ENCODE measurements around the gene ZSWIM1.

ZSWIM1 gene

DNA sequence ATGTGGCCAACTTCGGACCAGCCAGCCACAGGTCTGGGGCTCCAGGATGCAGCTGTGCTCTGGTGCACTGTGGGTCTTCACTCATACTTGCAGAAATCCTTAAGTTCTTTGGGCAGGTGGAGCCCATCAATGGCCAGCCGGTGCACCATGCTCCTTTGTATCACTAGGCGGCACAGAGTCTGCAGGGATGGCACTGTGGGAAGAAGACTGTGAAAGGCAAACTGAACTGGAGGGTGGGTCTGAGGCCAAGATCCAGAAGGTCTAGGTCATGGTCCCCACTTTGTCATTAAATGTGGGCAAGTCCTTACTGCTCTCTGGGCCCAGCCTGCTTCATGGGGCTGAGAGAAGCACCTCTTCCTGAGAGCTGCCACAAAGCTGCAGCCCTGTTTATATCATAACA lies 7.7 kb downstream of the ZSWIM1 start:
- Histone ChIP-seq H3K4me3 (ENCODE audit: insufficient read depth, low read depth, low read length) (no peak overlapping the region), H3K27ac (ENCODE audit: insufficient read depth, low read depth, low read length, poor library complexity, severe bottlenecking) (no peak overlapping the region), H3K27me3 (ENCODE audit: control insufficient read depth, insufficient read depth, low read length, poor library complexity, severe bottlenecking) (peaks cover 14% of the 10 kb centered on the region), H3K4me1 (ENCODE audit: control insufficient read depth, insufficient read depth, low read length) (peaks cover 12% of the 10 kb centered on the region), H3K9me3 (ENCODE audit: control insufficient read depth, low read length) (no peaks in the 10 kb centered on the region), H3K36me3 (ENCODE audit: control insufficient read depth, insufficient read depth, low read length) (peaks cover 3% of the 10 kb centered on the region)
- WGBS, 2 experiments, result 94 to 95% methylated on average over 3 of the region's 3 CpGs

DNA sequence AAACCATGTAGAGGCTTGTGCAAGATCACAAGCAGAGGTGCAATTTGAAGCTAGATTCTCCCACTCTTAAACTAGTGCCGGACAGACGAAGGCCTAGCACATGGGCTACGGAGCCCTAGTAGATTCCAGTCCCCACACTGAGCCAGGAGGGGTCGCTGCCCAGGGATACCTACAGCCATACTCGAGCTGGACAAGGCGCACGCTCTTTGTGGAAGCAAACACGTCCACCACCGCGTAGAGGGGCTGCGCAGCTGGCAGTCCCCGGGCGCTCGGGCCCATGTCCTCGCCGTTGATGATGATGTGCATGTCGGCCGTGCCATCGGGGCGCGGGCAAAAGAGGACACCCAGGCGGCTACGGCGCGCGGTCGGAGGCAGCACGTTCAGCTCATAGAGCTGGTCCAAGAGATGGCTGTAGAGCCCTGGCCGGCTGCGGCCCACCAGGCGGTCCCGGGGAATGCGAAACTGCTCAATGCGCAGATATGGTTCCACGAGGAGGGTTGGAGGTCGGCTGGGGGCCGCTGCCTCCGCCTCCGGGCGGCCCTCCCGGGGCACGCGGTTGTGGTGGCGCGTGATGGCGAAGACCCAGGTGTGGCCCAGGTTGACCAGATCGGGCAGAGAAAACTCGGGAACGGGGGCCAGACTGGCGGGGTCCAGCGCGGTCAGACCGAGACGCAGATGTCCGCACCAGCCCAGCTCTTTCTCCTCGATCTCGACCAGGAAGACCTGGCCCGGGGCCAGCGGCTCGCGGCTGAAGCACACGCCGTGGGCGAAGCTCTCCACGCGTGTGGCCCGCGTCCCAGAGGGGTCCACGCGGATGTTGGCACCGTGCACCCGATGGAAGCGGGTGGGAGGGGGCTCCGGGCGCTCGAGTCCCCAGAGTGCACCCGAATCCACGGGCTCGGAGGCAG lies 9.3 kb downstream of the ZSWIM1 start:
- H3K4me3 ChIP-seq (ENCODE audit: insufficient read depth, low read depth, low read length), result peak overlapping the region; percentile 64
- 3 to 4% methylated on average over 79 of the region's 79 CpGs for whole genome bisulfite sequencing, 2 experiments
- H3K4me1 ChIP-seq (ENCODE audit: control insufficient read depth, insufficient read depth, low read length), result peaks cover 20% of the 10 kb centered on the region
- H3K27ac ChIP-seq (ENCODE audit: insufficient read depth, low read depth, low read length, poor library complexity, severe bottlenecking), result no peak overlapping the region
- H3K9me3 ChIP-seq (ENCODE audit: control insufficient read depth, low read length), result no peaks in the 10 kb centered on the region
- H3K27me3 ChIP-seq (ENCODE audit: control insufficient read depth, insufficient read depth, low read length, poor library complexity, severe bottlenecking), result peaks cover 14% of the 10 kb centered on the region
- H3K36me3 ChIP-seq (ENCODE audit: control insufficient read depth, insufficient read depth, low read length), result no peaks in the 10 kb centered on the region

DNA sequence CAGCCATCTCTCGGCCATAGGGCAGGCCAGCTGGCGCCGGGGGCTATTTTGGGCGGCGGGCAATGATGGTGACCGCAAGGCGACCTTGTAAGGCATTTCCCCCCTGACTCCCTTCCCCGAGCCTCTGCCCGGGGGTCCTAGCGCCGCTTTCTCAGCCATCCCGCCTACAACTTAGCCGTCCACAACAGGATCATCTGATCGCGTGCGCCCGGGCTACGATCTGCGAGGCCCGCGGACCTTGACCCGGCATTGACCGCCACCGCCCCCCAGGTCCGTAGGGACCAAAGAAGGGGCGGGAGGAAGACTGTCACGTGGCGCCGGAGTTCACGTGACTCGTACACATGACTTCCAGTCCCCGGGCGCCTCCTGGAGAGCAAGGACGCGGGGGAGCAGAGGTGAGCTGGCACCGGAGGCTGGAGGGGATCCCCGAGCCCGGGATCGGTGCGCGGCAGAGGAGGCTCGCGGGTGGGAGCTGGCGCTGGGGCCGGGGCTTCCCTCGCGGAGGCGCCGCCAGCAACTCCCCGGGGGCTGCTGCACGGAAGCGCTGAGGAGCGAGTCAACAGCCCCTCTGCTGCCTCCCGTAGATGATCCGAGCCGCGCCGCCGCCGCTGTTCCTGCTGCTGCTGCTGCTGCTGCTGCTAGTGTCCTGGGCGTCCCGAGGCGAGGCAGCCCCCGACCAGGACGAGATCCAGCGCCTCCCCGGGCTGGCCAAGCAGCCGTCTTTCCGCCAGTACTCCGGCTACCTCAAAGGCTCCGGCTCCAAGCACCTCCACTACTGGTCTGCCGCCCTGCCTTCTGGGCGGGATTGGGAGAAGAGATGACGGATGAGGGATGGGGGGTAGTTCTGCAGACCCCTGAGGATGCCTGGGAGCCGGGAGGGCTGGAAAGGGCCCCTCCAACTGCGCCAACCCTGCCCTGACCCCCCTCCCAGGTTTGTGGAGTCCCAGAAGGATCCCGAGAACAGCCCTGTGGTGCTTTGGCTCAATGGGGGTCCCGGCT lies 10.3 kb downstream of the ZSWIM1 start, which contains the start of the genes CTSA and NEURL2:
CTSA (plus strand) TSS at position 351 of the 999 bp plus-strand sequence; CDS start at position 585, 234 bp downstream.
NEURL2 (minus strand) TSS at position 224 of the 999 bp plus-strand sequence; CDS start at position 7, 217 bp downstream.
- H3K4me1 ChIP-seq (ENCODE audit: control insufficient read depth, insufficient read depth, low read length), result peaks cover 20% of the 10 kb centered on the region
- H3K4me3 ChIP-seq (ENCODE audit: insufficient read depth, low read depth, low read length), result peak within 1 kb of the TSS; percentile 64
- no peak within 1 kb of the TSS for H3K27ac ChIP-seq (ENCODE audit: insufficient read depth, low read depth, low read length, poor library complexity, severe bottlenecking)
- no peaks in the 10 kb centered on the region for H3K9me3 ChIP-seq (ENCODE audit: control insufficient read depth, low read length)
- H3K36me3 ChIP-seq (ENCODE audit: control insufficient read depth, insufficient read depth, low read length), result no peaks in the 10 kb centered on the region
- peaks cover 14% of the 10 kb centered on the region for H3K27me3 ChIP-seq (ENCODE audit: control insufficient read depth, insufficient read depth, low read length, poor library complexity, severe bottlenecking)
- 3% methylated on average over 78 of the region's 78 CpGs for WGBS, 2 experiments

DNA sequence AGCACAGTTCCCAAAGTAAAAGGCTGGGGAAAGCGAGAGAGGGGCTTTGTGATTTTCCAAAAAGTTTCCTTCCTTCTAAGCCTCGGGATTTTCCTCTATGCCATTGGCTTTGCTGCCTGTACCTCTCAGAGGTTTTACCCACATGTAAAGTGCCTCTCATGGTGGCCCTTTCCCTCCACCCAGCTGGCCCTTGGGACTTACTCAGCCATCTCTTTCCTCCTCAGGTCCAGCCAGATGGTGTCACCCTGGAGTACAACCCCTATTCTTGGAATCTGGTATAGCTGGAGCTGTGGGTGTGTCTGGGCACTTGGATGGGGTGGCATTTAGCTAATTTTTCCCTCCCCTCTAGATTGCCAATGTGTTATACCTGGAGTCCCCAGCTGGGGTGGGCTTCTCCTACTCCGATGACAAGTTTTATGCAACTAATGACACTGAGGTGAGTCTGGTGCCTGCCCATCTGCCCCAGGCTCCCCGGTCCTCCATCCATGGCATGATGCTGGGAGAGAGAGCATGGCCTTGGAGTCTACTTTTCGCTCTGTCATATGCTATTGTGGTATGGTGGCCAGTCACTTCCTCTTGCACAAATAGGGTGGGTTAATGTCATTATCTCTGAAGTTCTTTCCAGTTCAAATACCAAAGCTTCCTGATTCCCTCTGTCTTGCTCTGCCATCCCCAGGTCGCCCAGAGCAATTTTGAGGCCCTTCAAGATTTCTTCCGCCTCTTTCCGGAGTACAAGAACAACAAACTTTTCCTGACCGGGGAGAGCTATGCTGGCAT lies 11.2 kb downstream of the ZSWIM1 start:
- H3K4me3 ChIP-seq (ENCODE audit: insufficient read depth, low read depth, low read length), result peak overlapping the region; percentile 64
- H3K27me3 ChIP-seq (ENCODE audit: control insufficient read depth, insufficient read depth, low read length, poor library complexity, severe bottlenecking), result peaks cover 14% of the 10 kb centered on the region
- H3K27ac ChIP-seq (ENCODE audit: insufficient read depth, low read depth, low read length, poor library complexity, severe bottlenecking), result no peak overlapping the region
- no peaks in the 10 kb centered on the region for H3K36me3 ChIP-seq (ENCODE audit: control insufficient read depth, insufficient read depth, low read length)
- WGBS, 2 experiments, result 88 to 91% methylated on average over 9 of the region's 9 CpGs
- peaks cover 20% of the 10 kb centered on the region for H3K4me1 ChIP-seq (ENCODE audit: control insufficient read depth, insufficient read depth, low read length)
- no peaks in the 10 kb centered on the region for H3K9me3 ChIP-seq (ENCODE audit: control insufficient read depth, low read length)

DNA sequence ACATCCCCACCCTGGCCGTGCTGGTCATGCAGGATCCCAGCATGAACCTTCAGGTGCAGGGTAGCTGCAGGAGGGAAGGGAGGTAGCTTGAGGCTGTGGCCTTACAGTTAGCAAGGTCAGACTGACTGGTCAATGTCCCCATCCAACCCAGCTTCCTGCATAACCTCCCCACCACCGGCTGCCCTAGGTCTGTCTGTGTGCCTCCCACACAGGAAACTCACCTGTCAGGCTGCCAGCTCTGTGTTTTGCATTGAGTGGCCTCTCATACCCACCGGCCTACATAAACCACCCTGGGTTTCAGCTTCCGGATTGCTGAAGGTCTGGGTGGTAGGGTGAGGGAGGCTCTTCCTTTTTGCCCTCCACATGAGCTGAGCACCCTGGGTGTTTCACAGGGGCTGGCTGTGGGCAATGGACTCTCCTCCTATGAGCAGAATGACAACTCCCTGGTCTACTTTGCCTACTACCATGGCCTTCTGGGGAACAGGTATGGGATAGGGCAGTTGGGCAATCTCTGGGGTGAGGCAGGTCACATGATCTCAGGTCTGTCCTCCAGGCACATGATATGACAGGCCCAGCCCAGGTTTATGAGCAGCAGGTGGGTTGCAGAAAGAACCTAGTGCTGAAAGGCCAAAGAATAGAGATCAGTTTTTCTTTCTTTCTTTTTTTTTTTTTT lies 11.9 kb downstream of the ZSWIM1 start:
- Histone ChIP-seq H3K4me3 (ENCODE audit: insufficient read depth, low read depth, low read length) (no peak overlapping the region), H3K4me1 (ENCODE audit: control insufficient read depth, insufficient read depth, low read length) (peaks cover 20% of the 10 kb centered on the region), H3K36me3 (ENCODE audit: control insufficient read depth, insufficient read depth, low read length) (no peaks in the 10 kb centered on the region), H3K9me3 (ENCODE audit: control insufficient read depth, low read length) (no peaks in the 10 kb centered on the region), H3K27ac (ENCODE audit: insufficient read depth, low read depth, low read length, poor library complexity, severe bottlenecking) (no peak overlapping the region), H3K27me3 (ENCODE audit: control insufficient read depth, insufficient read depth, low read length, poor library complexity, severe bottlenecking) (peaks cover 14% of the 10 kb centered on the region)
- WGBS, 2 experiments, result 95 to 98% methylated on average over 4 of the region's 4 CpGs

DNA sequence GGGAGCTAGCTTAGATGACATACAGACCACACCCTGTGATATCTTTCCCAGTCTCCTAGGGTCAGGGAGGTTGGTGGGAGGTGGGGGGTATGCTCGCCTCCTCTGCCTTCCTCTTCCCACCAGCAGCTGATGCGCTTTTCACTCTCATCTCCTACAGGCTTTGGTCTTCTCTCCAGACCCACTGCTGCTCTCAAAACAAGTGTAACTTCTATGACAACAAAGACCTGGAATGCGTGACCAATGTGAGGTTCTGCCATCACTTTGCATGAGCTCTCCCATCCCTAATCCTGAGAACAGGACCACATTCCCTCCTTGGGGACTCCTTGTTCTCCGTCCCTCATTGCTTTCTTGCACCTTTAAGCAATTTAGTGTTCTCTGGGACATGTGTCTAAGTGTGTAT lies 12.8 kb downstream of the ZSWIM1 start:
- 67 to 68% methylated on average over 4 of the region's 4 CpGs for WGBS, 2 experiments
- peak overlapping the region; percentile 72 for H3K27ac ChIP-seq (ENCODE audit: insufficient read depth, low read depth, low read length, poor library complexity, severe bottlenecking)

DNA sequence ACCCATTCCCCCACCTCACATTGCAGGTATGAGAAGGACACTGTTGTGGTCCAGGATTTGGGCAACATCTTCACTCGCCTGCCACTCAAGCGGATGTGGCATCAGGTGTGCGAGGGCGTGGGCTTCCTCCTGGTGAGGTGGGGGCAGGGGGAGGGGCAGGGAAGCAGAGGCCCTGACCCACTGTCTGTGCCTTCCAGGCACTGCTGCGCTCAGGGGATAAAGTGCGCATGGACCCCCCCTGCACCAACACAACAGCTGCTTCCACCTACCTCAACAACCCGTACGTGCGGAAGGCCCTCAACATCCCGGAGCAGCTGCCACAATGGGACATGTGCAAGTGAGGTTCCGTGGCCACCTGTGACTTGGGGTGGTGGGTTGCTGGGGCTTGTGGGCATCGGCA lies 13.8 kb downstream of the ZSWIM1 start:
- WGBS, 2 experiments, result 95 to 98% methylated on average over 12 of the region's 12 CpGs
- no peaks in the 10 kb centered on the region for H3K36me3 ChIP-seq (ENCODE audit: control insufficient read depth, insufficient read depth, low read length)
- peaks cover 13% of the 10 kb centered on the region for H3K27me3 ChIP-seq (ENCODE audit: control insufficient read depth, insufficient read depth, low read length, poor library complexity, severe bottlenecking)
- peaks cover 20% of the 10 kb centered on the region for H3K4me1 ChIP-seq (ENCODE audit: control insufficient read depth, insufficient read depth, low read length)
- no peaks in the 10 kb centered on the region for H3K9me3 ChIP-seq (ENCODE audit: control insufficient read depth, low read length)
- no peak overlapping the region for H3K27ac ChIP-seq (ENCODE audit: insufficient read depth, low read depth, low read length, poor library complexity, severe bottlenecking)
- H3K4me3 ChIP-seq (ENCODE audit: insufficient read depth, low read depth, low read length), result no peak overlapping the region

More for the DNA sequence above, 12.8 kb downstream of the ZSWIM1 start:
- Histone ChIP-seq H3K4me3 (ENCODE audit: insufficient read depth, low read depth, low read length) (no peak overlapping the region), H3K4me1 (ENCODE audit: control insufficient read depth, insufficient read depth, low read length) (peaks cover 20% of the 10 kb centered on the region), H3K36me3 (ENCODE audit: control insufficient read depth, insufficient read depth, low read length) (no peaks in the 10 kb centered on the region), H3K9me3 (ENCODE audit: control insufficient read depth, low read length) (no peaks in the 10 kb centered on the region), H3K27me3 (ENCODE audit: control insufficient read depth, insufficient read depth, low read length, poor library complexity, severe bottlenecking) (peaks cover 14% of the 10 kb centered on the region)

DNA sequence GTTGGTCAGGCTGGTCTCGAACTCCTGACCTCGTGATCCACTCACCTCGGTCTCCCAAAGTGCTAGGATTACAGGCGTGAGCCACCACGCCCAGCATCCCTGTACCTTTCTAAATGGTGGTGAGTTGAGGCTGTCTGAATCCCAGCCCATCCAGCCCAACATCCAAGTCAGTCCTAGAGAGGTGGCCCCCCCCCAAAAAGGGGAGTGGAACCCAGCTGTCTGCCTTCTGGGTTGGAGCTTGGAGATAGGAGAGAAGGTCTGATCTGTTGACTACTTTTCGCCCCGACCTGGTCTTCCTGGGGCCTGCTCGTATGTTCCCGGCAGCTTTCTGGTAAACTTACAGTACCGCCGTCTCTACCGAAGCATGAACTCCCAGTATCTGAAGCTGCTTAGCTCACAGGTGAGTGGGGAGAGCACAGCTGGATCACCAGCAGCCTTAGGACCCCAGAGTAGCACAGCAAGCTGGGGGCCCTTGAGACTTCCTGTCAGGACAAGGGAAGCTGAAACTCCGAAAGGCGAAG lies 15.7 kb downstream of the ZSWIM1 start:
- Histone ChIP-seq H3K4me3 (ENCODE audit: insufficient read depth, low read depth, low read length) (no peak overlapping the region), H3K36me3 (ENCODE audit: control insufficient read depth, insufficient read depth, low read length) (peaks cover 14% of the 10 kb centered on the region), H3K27ac (ENCODE audit: insufficient read depth, low read depth, low read length, poor library complexity, severe bottlenecking) (no peak overlapping the region), H3K9me3 (ENCODE audit: control insufficient read depth, low read length) (no peaks in the 10 kb centered on the region), H3K27me3 (ENCODE audit: control insufficient read depth, insufficient read depth, low read length, poor library complexity, severe bottlenecking) (no peaks in the 10 kb centered on the region), H3K4me1 (ENCODE audit: control insufficient read depth, insufficient read depth, low read length) (peaks cover 13% of the 10 kb centered on the region)
- 96 to 98% methylated on average over 14 of the region's 14 CpGs for WGBS, 2 experiments

DNA sequence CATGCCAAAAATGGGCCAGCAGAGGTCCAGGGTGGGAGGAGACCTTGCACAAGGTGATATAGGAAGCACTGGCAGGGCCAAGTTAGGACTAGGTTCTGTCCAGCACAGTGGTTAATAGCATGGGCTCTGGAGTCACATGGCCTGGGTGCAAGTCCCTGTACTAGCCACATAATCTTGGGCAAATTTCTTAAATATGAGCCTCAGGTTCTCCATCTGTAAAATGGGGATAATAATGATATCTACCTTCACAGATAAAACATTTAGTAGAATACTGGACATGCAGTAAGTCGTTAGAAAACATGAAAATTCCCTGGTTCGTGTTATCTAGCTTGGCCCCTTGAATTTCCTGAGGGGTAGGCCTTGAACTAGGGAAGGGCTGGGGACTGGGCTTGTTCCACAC lies 16.3 kb downstream of the ZSWIM1 start:
- H3K27me3 ChIP-seq (ENCODE audit: control insufficient read depth, insufficient read depth, low read length, poor library complexity, severe bottlenecking), result no peaks in the 10 kb centered on the region
- H3K36me3 ChIP-seq (ENCODE audit: control insufficient read depth, insufficient read depth, low read length), result peaks cover 19% of the 10 kb centered on the region
- no peak overlapping the region for H3K27ac ChIP-seq (ENCODE audit: insufficient read depth, low read depth, low read length, poor library complexity, severe bottlenecking)
- H3K9me3 ChIP-seq (ENCODE audit: control insufficient read depth, low read length), result no peaks in the 10 kb centered on the region
- H3K4me3 ChIP-seq (ENCODE audit: insufficient read depth, low read depth, low read length), result no peak overlapping the region
- 84 to 95% methylated on average over 2 of the region's 2 CpGs for WGBS, 2 experiments
- peaks cover 11% of the 10 kb centered on the region for H3K4me1 ChIP-seq (ENCODE audit: control insufficient read depth, insufficient read depth, low read length)
